ENCODE measurements around the gene TOP2B.

DNA sequence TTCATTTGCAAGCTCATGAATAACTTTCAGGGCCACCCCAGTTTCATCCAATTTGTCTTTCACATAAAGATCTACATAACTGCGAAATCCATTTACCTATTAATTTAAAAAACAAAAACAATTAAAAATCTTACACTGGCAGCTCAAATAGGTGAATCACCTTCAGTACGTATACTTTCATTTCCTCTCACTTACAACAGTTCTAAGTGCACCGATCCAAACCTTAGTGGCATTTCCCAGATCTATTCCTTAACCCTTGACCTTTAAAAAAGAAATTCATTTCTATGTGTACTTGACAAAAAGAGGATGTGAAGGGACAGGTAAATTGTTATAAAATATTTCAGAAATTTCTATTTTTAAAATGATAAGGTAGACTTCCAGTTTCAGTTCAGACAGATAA is 30.8 kb downstream of the TOP2B start:
- TF ChIP-seq CTCF (IDR thresholded peaks at IDR 0.05): no peak
- TF ChIP-seq POLR2AphosphoS5 (IDR thresholded peaks at IDR 0.05; ENCODE audit: low read depth, low read length): no peak
- TF ChIP-seq, protein P1, sequence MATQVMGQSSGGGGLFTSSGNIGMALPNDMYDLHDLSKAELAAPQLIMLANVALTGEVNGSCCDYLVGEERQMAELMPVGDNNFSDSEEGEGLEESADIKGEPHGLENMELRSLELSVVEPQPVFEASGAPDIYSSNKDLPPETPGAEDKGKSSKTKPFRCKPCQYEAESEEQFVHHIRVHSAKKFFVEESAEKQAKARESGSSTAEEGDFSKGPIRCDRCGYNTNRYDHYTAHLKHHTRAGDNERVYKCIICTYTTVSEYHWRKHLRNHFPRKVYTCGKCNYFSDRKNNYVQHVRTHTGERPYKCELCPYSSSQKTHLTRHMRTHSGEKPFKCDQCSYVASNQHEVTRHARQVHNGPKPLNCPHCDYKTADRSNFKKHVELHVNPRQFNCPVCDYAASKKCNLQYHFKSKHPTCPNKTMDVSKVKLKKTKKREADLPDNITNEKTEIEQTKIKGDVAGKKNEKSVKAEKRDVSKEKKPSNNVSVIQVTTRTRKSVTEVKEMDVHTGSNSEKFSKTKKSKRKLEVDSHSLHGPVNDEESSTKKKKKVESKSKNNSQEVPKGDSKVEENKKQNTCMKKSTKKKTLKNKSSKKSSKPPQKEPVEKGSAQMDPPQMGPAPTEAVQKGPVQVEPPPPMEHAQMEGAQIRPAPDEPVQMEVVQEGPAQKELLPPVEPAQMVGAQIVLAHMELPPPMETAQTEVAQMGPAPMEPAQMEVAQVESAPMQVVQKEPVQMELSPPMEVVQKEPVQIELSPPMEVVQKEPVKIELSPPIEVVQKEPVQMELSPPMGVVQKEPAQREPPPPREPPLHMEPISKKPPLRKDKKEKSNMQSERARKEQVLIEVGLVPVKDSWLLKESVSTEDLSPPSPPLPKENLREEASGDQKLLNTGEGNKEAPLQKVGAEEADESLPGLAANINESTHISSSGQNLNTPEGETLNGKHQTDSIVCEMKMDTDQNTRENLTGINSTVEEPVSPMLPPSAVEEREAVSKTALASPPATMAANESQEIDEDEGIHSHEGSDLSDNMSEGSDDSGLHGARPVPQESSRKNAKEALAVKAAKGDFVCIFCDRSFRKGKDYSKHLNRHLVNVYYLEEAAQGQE (IDR thresholded peaks at IDR 0.05; ENCODE audit: insufficient read depth in 1 of 2, low read depth in 2 of 2, low read length in 1 of 2): no peak
- no peak for TF ChIP-seq SIN3A (IDR thresholded peaks at IDR 0.05; ENCODE audit: borderline replicate concordance, insufficient read depth, low read depth, low read length)
- no peak for TF ChIP-seq TCF7L2 (IDR thresholded peaks at IDR 0.05; ENCODE audit: low read depth, low read length)

Data from Panc1 (cell line).